SK-N-SH (cell line): ENCODE data around the gene NTS. TPM values are rescaled to one million over a fixed set of nuclear protein-coding genes. Genes with fewer than 3 reads are reported as not detected.
A peak's percentile ranks its signal among the peaks of the same experiment; 100 is the strongest.

Experiments
- CTCF ChIA-PET: fragments of 300-600, 350-600 bp; formaldehyde crosslinking; extraction: SDS; loops from one replicate; lab custom pipeline; 2021; lab: Yijun Ruan, JAX
- POLR2A ChIA-PET: fragments of 350-600 bp; sonication (Branson Sonifier 250); formaldehyde crosslinking; extraction: SDS; loops from one replicate; lab custom pipeline; 2020; ENCODE audit warnings: antibody characterized with exemption, inconsistent platforms; lab: Yijun Ruan, JAX
- DNase-seq: peaks from one replicate; pipeline ENCODE4 v3.0.0; 2012
- H2AFZ ChIP-seq: fragments of 200-600 bp; sonication (generic); 2 replicates; pipeline ENCODE4 v1.8.1; 2016; ENCODE audit warnings: antibody characterized with exemption, mild to moderate bottlenecking, low read depth
- H3F3A ChIP-seq: fragments of 200-600 bp; sonication (generic); replicated peaks from 2 replicates; pipeline ENCODE3; 2016; ENCODE audit warnings: antibody characterized with exemption, mild to moderate bottlenecking; ENCODE audit not compliant: insufficient read depth
- H3K27ac ChIP-seq, 2 experiments: fragments of 200-500 bp in 1 of 2; fragments of 200-600 bp in 1 of 2; sonication (Bioruptor generic) in 1 of 2; sonication (generic), shearing (Covaris generic) in 1 of 2; 2 replicates each; pipeline versions ENCODE4 v1.5.1 to v1.6.1; 2014 to 2016; ENCODE audit warnings: low read depth in 2 of 2, inconsistent platforms in 1 of 2, low read length in 1 of 2, mild to moderate bottlenecking in 1 of 2, mixed read lengths in 1 of 2
- H3K27me3 ChIP-seq: fragments of 200-600 bp; sonication (generic), shearing (Covaris generic); 2 replicates; pipeline ENCODE4 v1.6.1; 2016; ENCODE audit warnings: mixed run types; ENCODE audit not compliant: insufficient read depth
- H3K36me3 ChIP-seq, 2 experiments: fragments of 200-500 bp in 1 of 2; fragments of 200-600 bp in 1 of 2; sonication (Bioruptor generic) in 1 of 2; sonication (generic) in 1 of 2; replicated peaks in 1 of 2; 2 replicates each; pipeline versions ENCODE3 to v1.5.1; 2014 to 2016; ENCODE audit warnings: low read length in 1 of 2, mild to moderate bottlenecking in 1 of 2; ENCODE audit not compliant: insufficient read depth in 2 of 2, control insufficient read depth in 1 of 2
- H3K4me1 ChIP-seq, 2 experiments: fragments of 200-500 bp in 1 of 2; fragments of 200-600 bp in 1 of 2; sonication (Bioruptor generic) in 1 of 2; sonication (generic), shearing (Covaris generic) in 1 of 2; 2 replicates each; pipeline versions ENCODE4 v1.5.1 to v1.6.1; 2014 to 2016; ENCODE audit warnings: low read depth in 1 of 2, low read length in 1 of 2, mixed run types in 1 of 2; ENCODE audit not compliant: insufficient read depth in 2 of 2, control insufficient read depth in 1 of 2
- H3K4me2 ChIP-seq: fragments of 200-600 bp; sonication (generic), shearing (Covaris generic); 2 replicates; pipeline ENCODE4 v1.6.1; 2017; ENCODE audit warnings: mixed run types
- H3K4me3 ChIP-seq, 2 experiments: fragments of 200-500 bp in 1 of 2; fragments of 200-600 bp in 1 of 2; sonication (Bioruptor generic) in 1 of 2; sonication (generic), shearing (Covaris generic) in 1 of 2; 2 replicates each; pipeline versions ENCODE4 v1.5.1 to v1.8.1; 2014 to 2016; ENCODE audit warnings: low read depth in 2 of 2, inconsistent platforms in 1 of 2, low read length in 1 of 2, mild to moderate bottlenecking in 1 of 2, mixed read lengths in 1 of 2, moderate library complexity in 1 of 2
- H3K79me2 ChIP-seq: fragments of 200-600 bp; sonication (generic); 2 replicates; pipeline ENCODE4 v1.8.1; 2017; ENCODE audit warnings: mild to moderate bottlenecking; ENCODE audit not compliant: insufficient read depth
- H3K9ac ChIP-seq: fragments of 200-600 bp; sonication (generic); 2 replicates; pipeline ENCODE4 v1.6.1; 2017; ENCODE audit warnings: mixed run types
- H3K9me2 ChIP-seq: fragments of 200-600 bp; sonication (generic); 2 replicates; pipeline ENCODE4 v1.6.1; 2017; ENCODE audit warnings: mixed run types
- H3K9me3 ChIP-seq: fragments of 200-600 bp; sonication (generic); 2 replicates; pipeline ENCODE4 v1.6.1; 2017; ENCODE audit warnings: mixed run types, mild to moderate bottlenecking, moderate library complexity
- H4K20me1 ChIP-seq: fragments of 200-600 bp; sonication (generic); 2 replicates; pipeline ENCODE4 v1.6.1; 2017; ENCODE audit warnings: mild to moderate bottlenecking, mixed run types; ENCODE audit not compliant: insufficient read depth
- EP300 ChIP-seq, 2 experiments: IDR thresholded peaks; 2 replicates each; pipeline versions ENCODE4 v1.4.0 to v1.6.1; 2012; ENCODE audit warnings: borderline replicate concordance in 1 of 2, low read depth in 1 of 2, low read length in 1 of 2
- JUND ChIP-seq: IDR thresholded peaks from 2 replicates; pipeline ENCODE4 v1.4.0; 2012
- MAX ChIP-seq: IDR thresholded peaks from 2 replicates; pipeline ENCODE4 v1.4.0; 2012; ENCODE audit warnings: low read depth
- NRF1 ChIP-seq: IDR thresholded peaks from 2 replicates; pipeline ENCODE4 v1.6.1; 2012; ENCODE audit warnings: low read depth, mild to moderate bottlenecking, low read length
- PBX3 ChIP-seq: IDR thresholded peaks from 2 replicates; pipeline ENCODE4; 2012
- RFX5 ChIP-seq: IDR thresholded peaks from 2 replicates; pipeline ENCODE4 v1.6.1; 2012; ENCODE audit warnings: mild to moderate bottlenecking, improper control_type of control experiment, low read length
- SIN3A ChIP-seq: IDR thresholded peaks from 2 replicates; pipeline ENCODE4 v1.6.1; 2012; ENCODE audit warnings: low read depth, mild to moderate bottlenecking, low read length, moderate library complexity, borderline replicate concordance
- SMC3 ChIP-seq: IDR thresholded peaks from 2 replicates; pipeline ENCODE4 v1.6.1; 2012; ENCODE audit warnings: low read depth, low read length, improper control_type of control experiment
- TAF1 ChIP-seq: IDR thresholded peaks from 2 replicates; pipeline ENCODE4 v1.6.1; 2012; ENCODE audit warnings: low read depth, mild to moderate bottlenecking, low read length, moderate library complexity, borderline replicate concordance
- USF2 ChIP-seq: fragments of 150-350 bp; IDR thresholded peaks from 2 replicates; pipeline ENCODE4 v1.6.1; 2017; ENCODE audit warnings: antibody characterized with exemption, low read length, low read depth, borderline replicate concordance
- WGBS: methylation state at CpG from one replicate; pipeline ENCODE4 v1.1.6; 2017; ENCODE audit warnings: low lambda C conversion rate; 5-methylcytosine and 5-hydroxymethylcytosine counted together
- polyA plus RNA-seq, 3 experiments: library from polyadenylated mRNA; depleted of rRNA; stranded (reverse); fragments of >200 nt; gene quantifications; 2 replicates each; pipeline ENCODE4 v1.2.3, GENCODE V29; 2012
- TF ChIP-seq, protein P1 (sequence below): IDR thresholded peaks from 2 replicates; pipeline ENCODE4 v1.4.0; 2012; ENCODE audit warnings: low read depth, borderline replicate concordance
- TF ChIP-seq, protein P2 (sequence below): IDR thresholded peaks from 2 replicates; pipeline ENCODE4 v1.6.1; 2012; ENCODE audit warnings: mild to moderate bottlenecking, low read depth, low read length, moderate library complexity

NTS gene
- polyA plus RNA-seq, 1 of the 3 experiments (the other 2 are of a cell fraction) = 31.2 TPM

GRCh38 chr12:85836197-85837090, 37.7 kb upstream of the NTS start, which contains the start of gene RASSF9:
RASSF9 (minus strand) TSS chr12:85836409; CDS start chr12:85836201, 208 bp downstream.
- Histone ChIP-seq H3F3A (peaks cover 4% of the 10 kb centered on the region), H3K27ac (peak within 1 kb of the TSS; percentile 43 to 51; a peak in 3 of 4 replicates), H3K27me3 (no peaks in the 10 kb centered on the region), H3K4me2 (peak within 1 kb of the TSS; percentile 59), H3K4me3 (peak within 1 kb of the TSS; percentile 22 to 27; a peak in 3 of 4 replicates), H3K36me3 (no peaks in the 10 kb centered on the region), H3K9me2 (no peaks in the 10 kb centered on the region), H3K4me1 (peaks cover 0 to 10% of the 10 kb centered on the region in 2 experiments; a peak in 2 of 4 replicates), H2AFZ (peak within 1 kb of the TSS; percentile 74), H4K20me1 (no peaks in the 10 kb centered on the region), H3K9me3 (no peaks in the 10 kb centered on the region), H3K9ac (peak within 1 kb of the TSS; percentile 24; the same call in 1 of the 2 replicates), H3K79me2 (no peaks in the 10 kb centered on the region)
- 48% methylated on average over 15 of the region's 15 CpGs for WGBS
- ChIA-PET CTCF (interaction anchor here (1.0 to 1.3 kb wide), 2 partner anchors 19 to 31 kb away, joined by 3 read pairs; no protein-coding TSS in a partner anchor), POLR2A (interaction anchor here (0.7 kb wide), 1 partner anchor 286 kb away, joined by 3 read pairs; no protein-coding TSS in a partner anchor)
- TF ChIP-seq SIN3A (no peak), PBX3 (no peak), MAX (no peak), JUND (no peak)
- TF ChIP-seq, protein P1, sequence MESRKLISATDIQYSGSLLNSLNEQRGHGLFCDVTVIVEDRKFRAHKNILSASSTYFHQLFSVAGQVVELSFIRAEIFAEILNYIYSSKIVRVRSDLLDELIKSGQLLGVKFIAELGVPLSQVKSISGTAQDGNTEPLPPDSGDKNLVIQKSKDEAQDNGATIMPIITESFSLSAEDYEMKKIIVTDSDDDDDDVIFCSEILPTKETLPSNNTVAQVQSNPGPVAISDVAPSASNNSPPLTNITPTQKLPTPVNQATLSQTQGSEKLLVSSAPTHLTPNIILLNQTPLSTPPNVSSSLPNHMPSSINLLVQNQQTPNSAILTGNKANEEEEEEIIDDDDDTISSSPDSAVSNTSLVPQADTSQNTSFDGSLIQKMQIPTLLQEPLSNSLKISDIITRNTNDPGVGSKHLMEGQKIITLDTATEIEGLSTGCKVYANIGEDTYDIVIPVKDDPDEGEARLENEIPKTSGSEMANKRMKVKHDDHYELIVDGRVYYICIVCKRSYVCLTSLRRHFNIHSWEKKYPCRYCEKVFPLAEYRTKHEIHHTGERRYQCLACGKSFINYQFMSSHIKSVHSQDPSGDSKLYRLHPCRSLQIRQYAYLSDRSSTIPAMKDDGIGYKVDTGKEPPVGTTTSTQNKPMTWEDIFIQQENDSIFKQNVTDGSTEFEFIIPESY = no peak
- DNase-seq = no peak

GRCh38 chr12:85843606-85844310, 30.3 kb upstream of the NTS start:
- Histone ChIP-seq H3K27ac (no peak overlapping the region), H2AFZ (no peak overlapping the region), H4K20me1 (no peaks in the 10 kb centered on the region), H3K4me1 (no peaks in the 10 kb centered on the region), H3K9me3 (no peaks in the 10 kb centered on the region), H3F3A (no peaks in the 10 kb centered on the region), H3K36me3 (no peaks in the 10 kb centered on the region), H3K4me2 (no peak overlapping the region), H3K4me3 (no peak overlapping the region), H3K9ac (no peak overlapping the region), H3K9me2 (no peaks in the 10 kb centered on the region), H3K79me2 (no peaks in the 10 kb centered on the region), H3K27me3 (no peaks in the 10 kb centered on the region)
- DNase-seq = no peak
- WGBS = 65% methylated on average over 4 of the region's 17 CpGs
- POLR2A ChIA-PET = no interaction called here
- CTCF ChIA-PET = interaction anchor here (2.5 kb wide), 1 partner anchor 23 kb away, joined by 13 read pairs; no protein-coding TSS in a partner anchor
- TF ChIP-seq, protein P1 = no peak
- TF ChIP-seq RFX5 = no peak
- no peak for TF ChIP-seq TAF1
- no peak for TF ChIP-seq EP300 (IDR thresholded peaks at IDR 0.05; ENCODE audit: borderline replicate concordance in 1 of 2, low read depth in 1 of 2, low read length in 1 of 2)
- TF ChIP-seq, protein P2, sequence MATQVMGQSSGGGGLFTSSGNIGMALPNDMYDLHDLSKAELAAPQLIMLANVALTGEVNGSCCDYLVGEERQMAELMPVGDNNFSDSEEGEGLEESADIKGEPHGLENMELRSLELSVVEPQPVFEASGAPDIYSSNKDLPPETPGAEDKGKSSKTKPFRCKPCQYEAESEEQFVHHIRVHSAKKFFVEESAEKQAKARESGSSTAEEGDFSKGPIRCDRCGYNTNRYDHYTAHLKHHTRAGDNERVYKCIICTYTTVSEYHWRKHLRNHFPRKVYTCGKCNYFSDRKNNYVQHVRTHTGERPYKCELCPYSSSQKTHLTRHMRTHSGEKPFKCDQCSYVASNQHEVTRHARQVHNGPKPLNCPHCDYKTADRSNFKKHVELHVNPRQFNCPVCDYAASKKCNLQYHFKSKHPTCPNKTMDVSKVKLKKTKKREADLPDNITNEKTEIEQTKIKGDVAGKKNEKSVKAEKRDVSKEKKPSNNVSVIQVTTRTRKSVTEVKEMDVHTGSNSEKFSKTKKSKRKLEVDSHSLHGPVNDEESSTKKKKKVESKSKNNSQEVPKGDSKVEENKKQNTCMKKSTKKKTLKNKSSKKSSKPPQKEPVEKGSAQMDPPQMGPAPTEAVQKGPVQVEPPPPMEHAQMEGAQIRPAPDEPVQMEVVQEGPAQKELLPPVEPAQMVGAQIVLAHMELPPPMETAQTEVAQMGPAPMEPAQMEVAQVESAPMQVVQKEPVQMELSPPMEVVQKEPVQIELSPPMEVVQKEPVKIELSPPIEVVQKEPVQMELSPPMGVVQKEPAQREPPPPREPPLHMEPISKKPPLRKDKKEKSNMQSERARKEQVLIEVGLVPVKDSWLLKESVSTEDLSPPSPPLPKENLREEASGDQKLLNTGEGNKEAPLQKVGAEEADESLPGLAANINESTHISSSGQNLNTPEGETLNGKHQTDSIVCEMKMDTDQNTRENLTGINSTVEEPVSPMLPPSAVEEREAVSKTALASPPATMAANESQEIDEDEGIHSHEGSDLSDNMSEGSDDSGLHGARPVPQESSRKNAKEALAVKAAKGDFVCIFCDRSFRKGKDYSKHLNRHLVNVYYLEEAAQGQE = no peak
- TF ChIP-seq SMC3 = no peak
- no peak for TF ChIP-seq NRF1
- no peak for TF ChIP-seq USF2
